HepG2 (cell line): ENCODE measurements around the gene GAPT. TPM values are rescaled to one million over a fixed set of nuclear protein-coding genes. Genes with fewer than 3 reads are reported as not detected.
A peak's percentile ranks its signal among the peaks of the same experiment; 100 is the strongest.

ENCODE experiments used
- CREB1 ChIP-seq, 2 experiments: fragments of 450-650 bp in 1 of 2; IDR thresholded peaks; 2 replicates each; pipeline ENCODE4 v1.6.1; 2016 to 2017; ENCODE audit warnings: control low read depth in 1 of 2, mild to moderate bottlenecking in 1 of 2, missing compliant biosample characterization in 1 of 2, missing genetic modification characterization in 1 of 2
- DPF2 ChIP-seq: sonication (generic); formaldehyde crosslinking; IDR thresholded peaks from 2 replicates; pipeline ENCODE4 v1.4.0; 2020; ENCODE audit warnings: mild to moderate bottlenecking, low read depth, missing genetic modification reagents, borderline replicate concordance
- ETV6 ChIP-seq: sonication (generic); formaldehyde crosslinking; conservative IDR thresholded peaks from 2 replicates; pipeline ENCODE4 v1.4.0; 2020; ENCODE audit warnings: missing genetic modification reagents
- HCFC1 ChIP-seq: fragments of 150-350 bp; IDR thresholded peaks from 2 replicates; pipeline ENCODE4 v1.6.1; 2014; ENCODE audit warnings: low read depth, low read length
- HOXA5 ChIP-seq: sonication (generic); formaldehyde crosslinking; IDR thresholded peaks from 2 replicates; pipeline ENCODE4 v1.4.0; 2020; ENCODE audit warnings: missing genetic modification reagents
- JARID2 ChIP-seq: sonication (generic); formaldehyde crosslinking; IDR thresholded peaks from 2 replicates; pipeline ENCODE4 v1.8.1; 2023; ENCODE audit warnings: missing genetic modification reagents, inconsistent platforms; ENCODE audit not compliant: insufficient replicate concordance
- KDM1A ChIP-seq: IDR thresholded peaks from 2 replicates; pipeline ENCODE4 v1.6.1; 2016; ENCODE audit warnings: missing compliant biosample characterization
- NBN ChIP-seq: fragments of 450-650 bp; conservative IDR thresholded peaks from 2 replicates; pipeline ENCODE4 v1.6.1; 2017
- NFE2L2 ChIP-seq: fragments of 150-350 bp; IDR thresholded peaks from 2 replicates; pipeline ENCODE4 v1.6.1; 2014; ENCODE audit warnings: low read length
- PLRG1 ChIP-seq: fragments of 450-650 bp; conservative IDR thresholded peaks from 2 replicates; pipeline ENCODE4 v1.6.1; 2016
- SMAD9 ChIP-seq: sonication (generic); formaldehyde crosslinking; IDR thresholded peaks from 2 replicates; pipeline ENCODE4 v1.5.1; 2020; ENCODE audit warnings: mild to moderate bottlenecking, missing genetic modification reagents
- SUZ12 ChIP-seq: fragments of 150-350 bp; IDR thresholded peaks from 2 replicates; pipeline ENCODE4 v1.6.1; 2014; ENCODE audit warnings: low read depth, low read length
- SYNCRIP ChIP-seq: fragments of 200-400 bp; formaldehyde crosslinking; IDR thresholded peaks from 2 replicates; pipeline ENCODE4 v1.6.1; 2018; ENCODE audit warnings: mild to moderate bottlenecking, low read depth, low read length; ENCODE audit not compliant: insufficient read depth
- TSC22D2 ChIP-seq: sonication (generic); formaldehyde crosslinking; IDR thresholded peaks from 2 replicates; pipeline ENCODE4 v1.5.1; 2020; ENCODE audit warnings: missing genetic modification reagents, mild to moderate bottlenecking, borderline replicate concordance
- ZC3H13 ChIP-seq: sonication (generic); formaldehyde crosslinking; IDR thresholded peaks from 2 replicates; pipeline ENCODE4 v1.8.1; 2023; ENCODE audit warnings: mild to moderate bottlenecking, missing genetic modification reagents, moderate library complexity
- ZNF232 ChIP-seq: sonication (generic); formaldehyde crosslinking; IDR thresholded peaks from 2 replicates; pipeline ENCODE4 v1.4.0; 2020; ENCODE audit warnings: missing genetic modification reagents, borderline replicate concordance
- ZNF383 ChIP-seq: sonication (generic); formaldehyde crosslinking; IDR thresholded peaks from 2 replicates; pipeline ENCODE4 v1.4.0; 2020; ENCODE audit warnings: missing genetic modification reagents, mild to moderate bottlenecking, borderline replicate concordance
- ZNF468 ChIP-seq: sonication (generic); formaldehyde crosslinking; IDR thresholded peaks from 2 replicates; pipeline ENCODE4 v1.8.0; 2022; ENCODE audit warnings: mild to moderate bottlenecking, moderate library complexity, missing genetic modification reagents
- ZNF501 ChIP-seq: sonication (generic); formaldehyde crosslinking; IDR thresholded peaks from 2 replicates; pipeline ENCODE4 v1.5.1; 2020; ENCODE audit warnings: mild to moderate bottlenecking, moderate library complexity, missing genetic modification reagents
- ZNF530 ChIP-seq: sonication (generic); formaldehyde crosslinking; IDR thresholded peaks from 2 replicates; pipeline ENCODE4 v1.5.0; 2020; ENCODE audit warnings: low read depth, mild to moderate bottlenecking, missing genetic modification reagents
- ZNF564 ChIP-seq: sonication (generic); formaldehyde crosslinking; IDR thresholded peaks from 2 replicates; pipeline ENCODE4 v1.8.1; 2023; ENCODE audit warnings: mild to moderate bottlenecking, missing genetic modification reagents
- ZNF614 ChIP-seq: IDR thresholded peaks from 2 replicates; pipeline ENCODE4 v1.6.1; 2018; ENCODE audit warnings: missing biosample characterization, missing genetic modification reagents, inconsistent platforms, borderline replicate concordance
- ZNF775 ChIP-seq: sonication (generic); formaldehyde crosslinking; IDR thresholded peaks from 2 replicates; pipeline ENCODE4 v1.4.0; 2020; ENCODE audit warnings: missing genetic modification reagents, mild to moderate bottlenecking, moderate library complexity, borderline replicate concordance
- polyA plus RNA-seq, 8 experiments: library from polyadenylated mRNA; depleted of rRNA in 3 of 8; stranded (reverse) in 7 of 8; unstranded in 1 of 8; fragments of >200 nt; fragmentation: Illumina TruSeq in 4 of 8; extraction: Trizol in 4 of 8; gene quantifications; 2 replicates each; pipeline versions ENCODE4 v1.2.1 to v1.2.3, GENCODE V29; 2011 to 2016; ENCODE audit warnings: low read depth in 4 of 8, missing spikeins in 1 of 8, mixed read lengths in 1 of 8; ENCODE audit not compliant: insufficient read depth in 1 of 8
- total RNA-seq, 5 experiments: library from RNA; depleted of rRNA; stranded (reverse); fragments of >200 nt; fragmentation: Illumina TruSeq; extraction: Trizol; gene quantifications; 2 replicates each; pipeline ENCODE4 v1.2.3, GENCODE V29; 2016; ENCODE audit warnings: low read depth in 1 of 5
- TF ChIP-seq, protein P1 (sequence below): sonication (generic); formaldehyde crosslinking; IDR thresholded peaks from 2 replicates; pipeline ENCODE4 v1.9.0; 2021; ENCODE audit warnings: missing genetic modification reagents, mild to moderate bottlenecking, borderline replicate concordance
- TF ChIP-seq, protein P2 (sequence below): sonication (generic); formaldehyde crosslinking; IDR thresholded peaks from 2 replicates; pipeline ENCODE4 v1.5.0; 2020; ENCODE audit warnings: missing genetic modification reagents
- TF ChIP-seq, protein P3 (sequence below): sonication (generic); formaldehyde crosslinking; IDR thresholded peaks from 2 replicates; pipeline ENCODE4 v1.5.1; 2020; ENCODE audit warnings: missing genetic modification reagents, mild to moderate bottlenecking, borderline replicate concordance
- TF ChIP-seq, protein P4 (sequence below): sonication (generic); formaldehyde crosslinking; IDR thresholded peaks from 2 replicates; pipeline ENCODE4 v1.5.0; 2020; ENCODE audit warnings: mild to moderate bottlenecking, missing genetic modification reagents

The GAPT gene
- total and polyA plus RNA-seq, 2 of the 13 experiments (the other 11 are each of a cell fraction or from before 2014, with no cell fraction given), result not detected

DNA sequence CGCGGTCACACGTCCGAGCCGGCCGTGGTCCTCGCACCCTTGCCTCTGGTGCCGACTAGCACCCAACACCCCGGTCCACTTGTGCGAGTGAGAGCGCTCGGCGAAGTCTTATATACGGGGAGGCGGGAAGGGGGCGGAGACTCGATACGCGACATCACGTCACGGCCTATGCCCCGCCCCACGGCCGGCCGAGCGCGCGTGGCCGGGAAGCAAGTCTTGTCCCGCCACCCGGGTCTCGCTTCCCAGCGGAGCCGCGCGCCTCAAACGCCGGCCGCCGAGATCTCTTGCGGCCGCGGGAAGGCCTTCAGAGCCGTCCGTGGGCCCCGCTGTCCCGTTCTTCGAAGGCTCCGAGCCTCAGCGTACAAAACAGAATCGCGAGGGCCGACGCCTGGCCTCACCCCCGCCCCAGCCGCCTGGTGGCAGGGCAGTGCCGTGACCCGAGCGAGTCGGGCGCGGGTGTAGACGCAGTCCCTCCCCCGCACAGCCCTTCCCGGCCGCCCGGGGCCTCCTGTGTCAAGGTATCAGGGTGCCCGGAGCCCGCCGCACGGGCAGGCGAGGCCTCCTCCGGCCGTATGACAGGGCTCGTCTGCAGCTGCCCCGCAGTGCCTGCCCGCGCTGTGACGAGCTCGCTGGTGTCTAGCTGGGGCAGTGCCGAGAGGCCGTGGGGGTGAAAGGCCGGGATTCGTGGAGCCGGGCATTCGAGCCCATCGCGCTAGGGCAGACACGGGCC, 31.1 kb upstream of the GAPT start, which contains the start of gene PLK2 (continued):
- TF ChIP-seq, protein P1, sequence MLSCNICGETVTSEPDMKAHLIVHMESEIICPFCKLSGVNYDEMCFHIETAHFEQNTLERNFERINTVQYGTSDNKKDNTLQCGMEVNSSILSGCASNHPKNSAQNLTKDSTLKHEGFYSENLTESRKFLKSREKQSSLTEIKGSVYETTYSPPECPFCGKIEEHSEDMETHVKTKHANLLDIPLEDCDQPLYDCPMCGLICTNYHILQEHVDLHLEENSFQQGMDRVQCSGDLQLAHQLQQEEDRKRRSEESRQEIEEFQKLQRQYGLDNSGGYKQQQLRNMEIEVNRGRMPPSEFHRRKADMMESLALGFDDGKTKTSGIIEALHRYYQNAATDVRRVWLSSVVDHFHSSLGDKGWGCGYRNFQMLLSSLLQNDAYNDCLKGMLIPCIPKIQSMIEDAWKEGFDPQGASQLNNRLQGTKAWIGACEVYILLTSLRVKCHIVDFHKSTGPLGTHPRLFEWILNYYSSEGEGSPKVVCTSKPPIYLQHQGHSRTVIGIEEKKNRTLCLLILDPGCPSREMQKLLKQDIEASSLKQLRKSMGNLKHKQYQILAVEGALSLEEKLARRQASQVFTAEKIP (CRISPR knock-in tag), result no peak
- no peak for TF ChIP-seq ZNF530
- no peak for TF ChIP-seq ZNF383 (CRISPR knock-in tag)
- peak; percentile 23 for TF ChIP-seq HOXA5 (CRISPR knock-in tag)
- TF ChIP-seq ZNF614 (CRISPR knock-in tag), result 0 out of 2 replicates have a peak, but pooled peaks have one; percentile 18
- no peak for TF ChIP-seq ETV6
- TF ChIP-seq ZNF501 (CRISPR knock-in tag), result peak; percentile 66
- no peak for TF ChIP-seq NFE2L2
- TF ChIP-seq ZNF468 (CRISPR knock-in tag), result no peak
- TF ChIP-seq, protein P2, sequence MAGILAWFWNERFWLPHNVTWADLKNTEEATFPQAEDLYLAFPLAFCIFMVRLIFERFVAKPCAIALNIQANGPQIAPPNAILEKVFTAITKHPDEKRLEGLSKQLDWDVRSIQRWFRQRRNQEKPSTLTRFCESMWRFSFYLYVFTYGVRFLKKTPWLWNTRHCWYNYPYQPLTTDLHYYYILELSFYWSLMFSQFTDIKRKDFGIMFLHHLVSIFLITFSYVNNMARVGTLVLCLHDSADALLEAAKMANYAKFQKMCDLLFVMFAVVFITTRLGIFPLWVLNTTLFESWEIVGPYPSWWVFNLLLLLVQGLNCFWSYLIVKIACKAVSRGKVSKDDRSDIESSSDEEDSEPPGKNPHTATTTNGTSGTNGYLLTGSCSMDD (CRISPR knock-in tag), result no peak
- no peak for TF ChIP-seq ZC3H13 (CRISPR knock-in tag)
- peak; percentile 81 for TF ChIP-seq CREB1 (IDR thresholded peaks at IDR 0.05)
- peak; percentile 72 for TF ChIP-seq CREB1 (CRISPR knock-in tag; IDR thresholded peaks at IDR 0.05)
- no peak for TF ChIP-seq NBN
- no peak for TF ChIP-seq SMAD9 (CRISPR knock-in tag)
- no peak for TF ChIP-seq DPF2 (CRISPR knock-in tag)
- no peak for TF ChIP-seq JARID2 (CRISPR knock-in tag)
- 0 out of 2 replicates have a peak, but pooled peaks have one; percentile 45 for TF ChIP-seq ZNF775 (CRISPR knock-in tag)
- TF ChIP-seq, protein P3, sequence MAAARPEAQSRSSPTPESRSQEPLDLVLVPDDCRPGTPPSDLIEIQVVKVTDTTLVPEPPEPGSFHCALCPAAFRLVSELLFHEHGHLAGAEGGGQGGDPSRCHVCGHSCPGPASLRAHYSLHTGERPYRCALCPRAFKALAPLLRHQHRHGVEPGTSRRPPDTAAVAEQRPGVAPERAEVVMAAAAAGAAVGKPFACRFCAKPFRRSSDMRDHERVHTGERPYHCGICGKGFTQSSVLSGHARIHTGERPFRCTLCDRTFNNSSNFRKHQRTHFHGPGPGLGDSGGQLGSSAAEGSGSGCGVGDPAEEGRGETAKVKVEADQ, result peak; percentile 53; the same call in 1 of the 2 replicates
- no peak for TF ChIP-seq SUZ12
- no peak for TF ChIP-seq SYNCRIP
- no peak for TF ChIP-seq ZNF232 (CRISPR knock-in tag)
- TF ChIP-seq TSC22D2 (CRISPR knock-in tag), result no peak
- TF ChIP-seq, protein P4, sequence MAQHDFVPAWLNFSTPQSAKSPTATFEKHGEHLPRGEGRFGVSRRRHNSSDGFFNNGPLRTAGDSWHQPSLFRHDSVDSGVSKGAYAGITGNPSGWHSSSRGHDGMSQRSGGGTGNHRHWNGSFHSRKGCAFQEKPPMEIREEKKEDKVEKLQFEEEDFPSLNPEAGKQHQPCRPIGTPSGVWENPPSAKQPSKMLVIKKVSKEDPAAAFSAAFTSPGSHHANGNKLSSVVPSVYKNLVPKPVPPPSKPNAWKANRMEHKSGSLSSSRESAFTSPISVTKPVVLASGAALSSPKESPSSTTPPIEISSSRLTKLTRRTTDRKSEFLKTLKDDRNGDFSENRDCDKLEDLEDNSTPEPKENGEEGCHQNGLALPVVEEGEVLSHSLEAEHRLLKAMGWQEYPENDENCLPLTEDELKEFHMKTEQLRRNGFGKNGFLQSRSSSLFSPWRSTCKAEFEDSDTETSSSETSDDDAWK (CRISPR knock-in tag), result no peak
- TF ChIP-seq PLRG1, result no peak
- peak; percentile 84 for TF ChIP-seq ZNF564 (CRISPR knock-in tag)
- no peak for TF ChIP-seq KDM1A (CRISPR knock-in tag)
- no peak for TF ChIP-seq HCFC1
